Subcutaneous abdominal adipose tissue (tissue), 5 donors: ENCODE data around the gene MSI1.
A peak's percentile ranks its signal among the peaks of the same experiment; 100 is the strongest.

Experiments used
- H3K27ac ChIP-seq: one replicate; pipeline ENCODE4 v1.7.0; 2013; ENCODE audit warnings: low read depth, mild to moderate bottlenecking, inconsistent platforms, low read length, moderate library complexity
- H3K27me3 ChIP-seq, 5 donors: one replicate each; pipeline ENCODE4 v1.7.0; 2013; ENCODE audit warnings: low read length in 5 of 5, inconsistent platforms in 1 of 5; ENCODE audit not compliant: control insufficient read depth in 5 of 5, insufficient read depth in 4 of 5
- H3K36me3 ChIP-seq, 5 donors: one replicate each; pipeline ENCODE4 v1.7.0; 2013; ENCODE audit warnings: low read length in 5 of 5; ENCODE audit not compliant: control insufficient read depth in 5 of 5, insufficient read depth in 5 of 5
- H3K4me1 ChIP-seq, 5 donors: one replicate each; pipeline ENCODE4 v1.7.0; 2013; ENCODE audit warnings: low read length in 5 of 5, mild to moderate bottlenecking in 3 of 5, moderate library complexity in 1 of 5; ENCODE audit not compliant: control insufficient read depth in 5 of 5, insufficient read depth in 5 of 5
- H3K4me3 ChIP-seq, 5 donors: one replicate each; pipeline ENCODE4 v1.7.0; 2013; ENCODE audit warnings: low read length in 5 of 5, low read depth in 1 of 5
- H3K9ac ChIP-seq, 5 donors: one replicate each; pipeline ENCODE4 v1.7.0; 2013; ENCODE audit warnings: low read length in 5 of 5, mild to moderate bottlenecking in 4 of 5, moderate library complexity in 3 of 5
- H3K9me3 ChIP-seq, 5 donors: one replicate each; pipeline ENCODE4 v1.7.0; 2013; ENCODE audit warnings: low read length in 5 of 5; ENCODE audit not compliant: control insufficient read depth in 5 of 5
- donor health status: healthy.
- donor health status: healthy.
- donor health status: healthy.
- donor health status: healthy.
- donor health status: healthy.

The MSI1 gene

DNA sequence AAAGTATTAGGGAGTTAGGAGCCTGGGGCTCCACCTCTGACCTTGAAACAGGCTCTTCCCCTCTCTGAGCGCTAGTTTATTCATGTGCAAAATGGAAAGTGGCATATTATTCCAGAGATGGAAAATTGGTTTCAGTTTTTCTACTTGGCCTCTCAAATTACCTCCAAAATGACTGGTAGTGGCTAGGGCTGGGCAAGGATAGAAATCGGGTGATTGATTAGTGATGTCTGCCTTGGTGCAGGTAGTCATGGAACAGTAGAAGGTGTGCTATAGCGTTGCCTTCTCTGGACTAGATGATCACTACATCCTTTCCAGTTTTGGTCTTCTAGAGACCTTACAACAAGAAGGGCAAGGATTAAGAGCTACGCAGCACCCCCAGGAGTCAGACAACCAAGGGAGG, 8.6 kb upstream of the MSI1 start:
- no peak overlapping the region for H3K4me3 ChIP-seq
- H3K36me3 ChIP-seq, result no peaks in the 10 kb centered on the region
- H3K9ac ChIP-seq, result no peak overlapping the region
- peaks cover 0 to 31% (median 12%) of the 10 kb centered on the region in 5 donors for H3K27me3 ChIP-seq
- peaks cover 0 to 2% (median 0%) of the 10 kb centered on the region in 5 donors for H3K4me1 ChIP-seq
- H3K27ac ChIP-seq, result no peak overlapping the region
- no peaks in the 10 kb centered on the region for H3K9me3 ChIP-seq

DNA sequence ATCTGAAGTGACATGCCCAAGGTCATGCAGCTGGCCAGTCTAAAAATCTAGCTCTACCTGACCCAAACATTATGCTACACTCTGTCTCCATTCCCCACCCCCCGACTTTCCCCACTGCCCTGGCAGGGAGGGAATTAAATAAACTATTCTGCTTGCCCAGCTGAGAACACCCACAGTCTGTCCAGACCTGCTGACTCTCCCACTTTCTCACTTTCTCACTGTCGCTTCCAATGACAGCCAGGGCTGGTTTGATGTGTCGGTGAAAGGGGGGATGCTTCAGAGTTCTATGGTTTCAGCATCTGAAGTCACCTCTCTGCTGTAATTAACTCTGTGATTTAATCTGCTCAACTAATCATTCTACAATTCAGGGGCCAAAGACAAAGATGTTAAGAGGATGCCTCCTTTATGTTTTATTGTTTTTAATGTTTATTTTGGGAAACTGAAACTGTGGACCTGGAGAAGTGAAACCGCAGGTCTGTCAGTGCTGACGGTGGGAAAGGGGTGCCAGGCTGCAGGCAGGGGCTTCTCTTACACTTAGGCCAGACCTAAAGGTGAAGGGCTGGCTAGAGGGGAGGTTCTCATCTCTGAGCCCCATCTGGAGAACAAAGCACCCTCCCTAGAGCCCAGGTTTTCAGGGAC, 8.1 kb upstream of the MSI1 start:
- no peak overlapping the region for H3K9ac ChIP-seq
- H3K9me3 ChIP-seq, result no peaks in the 10 kb centered on the region
- no peak overlapping the region for H3K27ac ChIP-seq
- no peak overlapping the region for H3K4me3 ChIP-seq
- peaks cover 0 to 2% (median 0%) of the 10 kb centered on the region in 5 donors for H3K4me1 ChIP-seq
- peaks cover 0 to 28% (median 6%) of the 10 kb centered on the region in 5 donors for H3K27me3 ChIP-seq
- no peaks in the 10 kb centered on the region for H3K36me3 ChIP-seq

DNA sequence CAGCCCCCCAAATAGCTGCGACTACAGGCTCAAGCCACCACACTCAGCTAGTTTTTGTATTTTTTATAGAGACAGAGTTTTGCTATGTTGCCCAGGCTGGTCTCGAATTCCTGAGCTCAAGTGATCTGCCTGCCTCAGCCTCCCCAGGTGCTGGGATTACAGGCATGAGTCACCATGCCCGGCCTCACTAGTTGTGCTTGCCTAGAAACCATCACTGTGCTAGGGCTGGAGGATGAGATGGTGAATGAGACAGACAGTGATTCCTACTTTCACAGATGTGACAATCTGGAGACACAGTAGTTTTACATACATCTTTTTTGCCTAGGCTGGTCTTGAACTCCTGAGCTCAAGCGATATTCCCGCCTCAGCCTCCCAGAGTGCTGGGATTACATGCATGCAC, 7.5 kb upstream of the MSI1 start:
- H3K27me3 ChIP-seq, result peaks cover 5 to 29% (median 12%) of the 10 kb centered on the region in 5 donors
- no peak overlapping the region for H3K9ac ChIP-seq
- H3K4me1 ChIP-seq, result no peaks in the 10 kb centered on the region
- H3K4me3 ChIP-seq, result no peak overlapping the region
- no peaks in the 10 kb centered on the region for H3K36me3 ChIP-seq
- no peaks in the 10 kb centered on the region for H3K9me3 ChIP-seq
- H3K27ac ChIP-seq, result no peak overlapping the region

DNA sequence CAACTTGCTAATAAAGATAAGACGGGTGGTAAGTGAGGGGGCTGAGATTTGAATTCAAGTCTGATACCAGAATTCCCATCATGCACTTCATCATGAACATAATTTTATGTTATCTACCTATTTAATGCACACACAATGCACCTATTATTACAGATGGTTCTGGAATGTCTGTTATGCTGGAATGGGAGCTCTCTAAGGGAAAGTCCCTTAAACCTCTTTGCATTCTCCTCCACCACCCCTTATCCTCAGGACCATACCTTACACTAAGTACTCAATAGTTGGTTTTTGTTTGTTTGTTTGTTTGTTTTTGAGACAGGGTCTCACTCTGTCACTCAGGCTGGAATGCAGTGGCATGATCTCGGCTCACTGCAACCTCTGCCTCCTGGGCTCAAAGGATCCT, 7.0 kb upstream of the MSI1 start:
- peaks cover 8 to 33% (median 16%) of the 10 kb centered on the region in 5 donors for H3K27me3 ChIP-seq
- no peak overlapping the region for H3K27ac ChIP-seq

DNA sequence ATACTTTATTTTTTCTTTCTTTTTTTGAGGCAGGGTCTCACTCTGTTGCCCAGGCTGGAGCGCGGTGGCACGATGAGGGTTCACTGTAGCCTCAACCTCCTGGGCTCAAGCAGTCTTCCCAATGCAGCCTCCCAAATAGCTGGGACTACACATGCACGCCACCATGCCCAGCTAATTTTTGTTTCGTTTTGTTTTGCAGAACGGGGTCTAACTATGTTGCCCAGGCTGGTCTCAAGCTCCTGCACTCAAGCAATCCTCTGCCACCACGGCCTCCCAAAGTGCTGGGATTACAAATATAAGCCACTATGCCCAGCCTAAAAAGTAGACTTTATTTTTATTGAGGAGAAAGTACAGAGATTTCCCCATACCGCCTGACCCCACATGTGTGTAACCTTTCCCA, 4.7 kb upstream of the MSI1 start:
- Histone ChIP-seq H3K9ac (no peak overlapping the region), H3K27ac (no peak overlapping the region), H3K4me3 (no peak overlapping the region), H3K27me3 (peaks cover 24 to 49% (median 32%) of the 10 kb centered on the region in 5 donors), H3K36me3 (no peaks in the 10 kb centered on the region), H3K4me1 (peaks cover 0 to 9% (median 4%) of the 10 kb centered on the region in 5 donors), H3K9me3 (no peaks in the 10 kb centered on the region)

More for the DNA sequence above, 7.0 kb upstream of the MSI1 start:
- Histone ChIP-seq H3K9ac (no peak overlapping the region), H3K36me3 (no peaks in the 10 kb centered on the region), H3K4me1 (no peaks in the 10 kb centered on the region), H3K4me3 (no peak overlapping the region), H3K9me3 (no peaks in the 10 kb centered on the region)

DNA sequence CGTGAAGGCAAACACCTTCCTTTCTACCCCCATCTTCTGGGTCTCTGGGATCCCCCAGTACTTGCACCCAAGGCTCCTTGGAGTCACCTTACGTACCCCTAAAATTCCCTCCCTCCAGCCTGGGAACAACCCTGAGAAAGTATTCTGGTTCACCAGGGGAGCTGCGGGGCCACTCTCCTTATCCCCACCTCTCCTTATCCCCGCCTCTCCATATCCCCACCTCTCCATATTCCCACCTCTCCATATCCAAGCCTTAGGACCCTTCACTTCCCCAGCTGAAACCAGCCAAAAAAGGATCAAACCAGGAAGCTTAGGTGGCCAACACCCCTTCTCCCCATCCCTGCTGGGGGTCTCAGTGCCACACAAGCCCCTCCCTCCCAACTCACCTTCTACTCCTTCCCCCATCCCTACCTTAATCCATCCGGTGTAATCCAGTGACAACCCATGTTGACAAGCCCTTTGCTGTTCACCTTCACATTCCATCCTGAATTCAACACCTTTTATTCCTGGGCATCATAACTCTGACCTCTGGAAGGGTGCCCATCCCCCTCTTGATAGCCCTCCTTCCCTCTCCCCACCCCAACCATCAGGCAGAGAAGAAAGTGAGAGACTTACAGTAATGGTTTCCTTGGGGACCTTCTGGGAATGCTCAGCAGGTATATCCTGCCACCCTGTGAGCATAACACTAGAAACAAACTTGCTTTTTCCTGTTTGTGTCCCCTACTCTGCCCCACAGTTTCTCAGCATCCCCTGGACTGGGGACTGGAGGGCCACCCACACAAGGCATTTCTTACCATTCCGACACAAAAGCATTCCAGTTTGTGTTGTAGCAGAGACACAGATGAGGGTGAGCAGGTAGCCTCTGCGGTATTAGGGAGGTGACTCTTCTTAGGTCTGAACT, 1.6 kb upstream of the MSI1 start:
- Histone ChIP-seq H3K4me3 (no peak overlapping the region), H3K9me3 (no peaks in the 10 kb centered on the region), H3K36me3 (no peaks in the 10 kb centered on the region), H3K4me1 (peaks cover 0 to 14% (median 4%) of the 10 kb centered on the region in 5 donors), H3K9ac (no peak overlapping the region), H3K27ac (no peak overlapping the region), H3K27me3 (peaks cover 31 to 57% (median 34%) of the 10 kb centered on the region in 5 donors)

DNA sequence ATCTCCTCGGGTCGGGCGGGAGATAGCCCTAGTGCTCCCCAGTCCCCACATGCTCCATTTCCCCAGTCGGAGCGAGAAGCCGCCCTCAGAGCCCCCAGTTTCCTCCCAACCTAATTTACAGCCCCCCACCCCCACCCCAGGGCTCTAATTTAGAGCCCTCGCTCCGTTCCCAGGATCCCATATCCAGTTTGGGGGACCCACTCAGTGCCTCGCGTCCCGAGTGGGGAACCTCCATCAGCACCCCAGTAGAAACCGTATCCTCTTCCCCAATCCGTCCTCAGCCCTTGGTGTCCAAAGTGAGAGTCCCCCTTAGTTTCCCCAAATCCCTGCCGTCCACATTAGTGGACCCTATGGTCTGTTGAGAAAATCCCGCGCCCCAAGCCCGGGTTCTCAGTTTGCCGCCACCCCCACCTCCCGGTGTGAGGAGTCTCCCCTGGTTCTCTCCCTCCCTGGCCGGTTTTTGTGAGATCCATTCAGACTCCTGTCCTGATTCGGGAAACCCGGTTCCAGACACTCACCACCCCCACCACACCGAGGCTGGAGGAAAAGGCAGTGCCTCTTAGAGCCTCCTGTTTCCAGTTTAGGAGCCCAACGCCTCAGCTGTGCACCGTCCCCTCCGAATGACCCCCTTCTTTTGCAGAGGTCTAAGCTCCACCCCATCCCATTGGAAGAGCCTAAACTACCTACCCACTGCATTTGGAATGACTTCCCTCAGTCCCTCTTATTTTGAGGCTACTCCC, 809 bp upstream of the MSI1 start:
- Histone ChIP-seq H3K9ac (no peak overlapping the region), H3K27me3 (peaks cover 29 to 57% (median 32%) of the 10 kb centered on the region in 5 donors), H3K9me3 (no peaks in the 10 kb centered on the region), H3K27ac (no peak overlapping the region), H3K4me1 (peaks cover 0 to 14% (median 4%) of the 10 kb centered on the region in 5 donors), H3K4me3 (peak overlapping the region in 1 of 5 donors; percentile 34), H3K36me3 (no peaks in the 10 kb centered on the region)

DNA sequence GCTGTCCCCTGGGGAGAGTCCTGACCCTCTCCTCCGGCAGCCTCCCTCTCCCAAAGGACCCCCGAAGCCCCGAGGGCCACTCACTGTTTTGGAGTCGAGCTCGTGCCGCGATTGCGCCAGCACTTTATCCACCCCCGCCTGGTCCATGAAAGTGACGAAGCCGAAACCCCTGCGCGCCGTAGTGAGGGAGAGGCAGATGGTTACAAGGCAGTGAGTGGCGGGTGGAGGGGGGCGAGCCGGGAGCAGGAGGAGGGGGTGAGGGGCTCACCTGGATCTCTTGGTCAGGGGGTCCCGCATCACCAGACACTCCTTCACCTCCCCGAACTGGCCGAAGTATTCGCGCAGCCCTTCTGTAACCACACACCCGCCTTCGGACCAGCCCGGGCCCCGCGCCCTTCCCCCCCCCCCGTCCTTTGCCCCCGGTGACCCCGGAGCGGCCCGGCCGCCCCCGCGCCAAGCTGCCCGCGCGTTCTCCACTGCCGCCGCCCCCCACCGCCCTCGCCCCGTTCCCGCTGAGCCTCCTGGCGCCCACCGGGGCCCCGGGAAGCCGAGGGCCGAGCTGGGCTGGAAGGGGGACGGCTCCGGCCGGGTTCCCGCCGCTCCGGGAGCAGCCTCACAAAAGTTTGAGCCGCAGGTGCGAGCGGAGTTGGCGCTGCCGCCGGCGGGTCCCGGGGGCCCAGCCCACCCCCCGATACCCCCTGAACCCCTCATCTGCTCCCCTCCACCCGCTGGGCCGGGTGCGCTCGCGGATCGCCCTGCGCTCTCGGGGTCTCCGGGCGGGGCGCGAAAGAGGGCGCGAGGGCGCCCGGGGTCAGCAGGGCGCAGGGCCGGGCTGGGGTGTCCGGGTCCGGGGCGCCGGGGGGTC, 808 bp downstream of the MSI1 start:
- H3K27me3 ChIP-seq, result peaks cover 27 to 62% (median 32%) of the 10 kb centered on the region in 5 donors

DNA sequence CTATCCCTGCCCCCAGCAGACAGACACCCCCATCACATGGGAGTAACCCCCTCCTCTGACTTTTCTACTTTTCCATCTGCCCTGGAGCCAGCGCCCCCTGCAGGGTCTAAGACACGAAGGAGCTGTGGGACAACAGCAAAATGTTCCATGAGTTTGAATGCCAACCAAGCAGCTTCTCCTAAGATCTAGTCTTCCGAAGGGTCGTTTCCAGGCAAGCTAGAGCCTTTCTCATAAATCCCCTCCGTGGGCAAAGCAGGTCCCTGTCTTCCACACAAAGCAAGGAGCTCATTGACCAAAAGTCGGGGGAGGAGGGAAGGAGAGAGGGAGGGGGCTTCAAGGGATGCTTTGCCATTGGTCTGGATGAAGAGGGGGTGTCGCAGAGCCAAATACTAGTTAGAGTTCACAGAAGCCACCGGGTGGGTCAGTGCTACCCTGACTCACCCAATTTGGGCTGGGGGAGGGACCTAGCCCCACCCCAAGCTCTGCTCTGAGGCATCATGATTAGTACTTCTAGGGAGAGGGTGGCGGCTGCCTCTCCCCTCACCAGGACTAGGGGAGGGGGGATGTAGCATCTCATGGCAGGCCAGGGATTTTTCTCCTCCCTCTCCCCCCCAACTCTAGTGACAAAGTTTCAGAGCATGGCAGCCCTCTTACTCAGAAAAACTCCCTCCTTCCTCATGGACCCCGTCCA, 1.6 kb downstream of the MSI1 start:
- H3K27ac ChIP-seq, result no peak overlapping the region
- H3K27me3 ChIP-seq, result peaks cover 33 to 67% (median 37%) of the 10 kb centered on the region in 5 donors
- H3K4me1 ChIP-seq, result peaks cover 0 to 14% (median 4%) of the 10 kb centered on the region in 5 donors
- H3K9ac ChIP-seq, result no peak overlapping the region
- no peaks in the 10 kb centered on the region for H3K36me3 ChIP-seq
- no peak overlapping the region for H3K4me3 ChIP-seq
- no peaks in the 10 kb centered on the region for H3K9me3 ChIP-seq

More for the DNA sequence above, 808 bp downstream of the MSI1 start:
- H3K27ac ChIP-seq, result no peak overlapping the region
- H3K36me3 ChIP-seq, result no peaks in the 10 kb centered on the region
- H3K9me3 ChIP-seq, result no peaks in the 10 kb centered on the region
- H3K4me3 ChIP-seq, result peak overlapping the region in 1 of 5 donors; percentile 26
- H3K4me1 ChIP-seq, result peaks cover 0 to 14% (median 4%) of the 10 kb centered on the region in 5 donors
- no peak overlapping the region for H3K9ac ChIP-seq
